ENCODE results near the gene LCN10. TPM values are rescaled to one million over a fixed set of nuclear protein-coding genes. Genes with fewer than 3 reads are reported as not detected.
A peak's percentile ranks its signal among the peaks of the same experiment; 100 is the strongest.

Gene LCN10
- total RNA-seq, 1 experiment from 2014 or later, result not detected

GRCh38 chr9:136762915-136763648 lies 20.3 kb upstream of the LCN10 start:
- Histone ChIP-seq H3K27me3 (ENCODE audit: low read length) (no peaks in the 10 kb centered on the region; the same call in 1 of the 2 replicates), H2AFZ (ENCODE audit: low read length) (no peak overlapping the region), H3K36me3 (ENCODE audit: low read depth, low read length) (no peaks in the 10 kb centered on the region), H3K9me3 (ENCODE audit: low read length) (no peaks in the 10 kb centered on the region), H3K4me1 (ENCODE audit: insufficient read depth, low read length) (peaks cover 3% of the 10 kb centered on the region; the same call in 1 of the 2 replicates), H3K9ac (ENCODE audit: low read length) (no peak overlapping the region), H3K4me2 (ENCODE audit: low read length) (no peak overlapping the region), H3K27ac (ENCODE audit: low read length) (no peak overlapping the region), H4K20me1 (ENCODE audit: low read length) (no peaks in the 10 kb centered on the region), H3K79me2 (ENCODE audit: low read length) (no peaks in the 10 kb centered on the region), H3K4me3 (ENCODE audit: low read length) (no peak overlapping the region), H3K9me2 (replicated peaks; ENCODE audit: low read length) (no peaks in the 10 kb centered on the region), H3F3A (ENCODE audit: low read length, unreplicated experiment) (no peaks in the 10 kb centered on the region)
- no peak for ATAC-seq
- TF ChIP-seq CTCF (conservative IDR thresholded peaks at IDR 0.05; ENCODE audit: low read depth, low read length) (no peak), EZH2 (IDR thresholded peaks at IDR 0.05; ENCODE audit: low read length, unreplicated experiment) (no peak), EZH2phosphoT487 (IDR thresholded peaks at IDR 0.05; ENCODE audit: borderline replicate concordance, low read length) (no peak)
- ChIA-PET POLR2A (ENCODE audit: unreplicated experiment) (no interaction called here), CTCF (no interaction called here)
- no TSS peak for BruUV-seq (replicated peaks)
- intact Hi-C loops (cut with micrococcal nuclease), result no loop called here
- DNase-seq, result peak; percentile 18

GRCh38 chr9:136762221-136762691 lies 19.5 kb upstream of the LCN10 start:
- Histone ChIP-seq H3K9ac (ENCODE audit: low read length) (no peak overlapping the region), H3F3A (ENCODE audit: low read length, unreplicated experiment) (no peaks in the 10 kb centered on the region), H3K79me2 (ENCODE audit: low read length) (no peaks in the 10 kb centered on the region), H3K36me3 (ENCODE audit: low read depth, low read length) (no peaks in the 10 kb centered on the region), H3K27ac (ENCODE audit: low read length) (no peak overlapping the region), H3K9me2 (replicated peaks; ENCODE audit: low read length) (no peaks in the 10 kb centered on the region), H2AFZ (ENCODE audit: low read length) (no peak overlapping the region), H3K27me3 (ENCODE audit: low read length) (no peaks in the 10 kb centered on the region), H3K4me1 (ENCODE audit: insufficient read depth, low read length) (peaks cover 3% of the 10 kb centered on the region; the same call in 1 of the 2 replicates), H4K20me1 (ENCODE audit: low read length) (no peaks in the 10 kb centered on the region), H3K4me3 (ENCODE audit: low read length) (no peak overlapping the region), H3K4me2 (ENCODE audit: low read length) (no peak overlapping the region), H3K9me3 (ENCODE audit: low read length) (no peaks in the 10 kb centered on the region)
- no peak for DNase-seq
- CTCF ChIA-PET, result no interaction called here
- no peak for ATAC-seq
- TF ChIP-seq EZH2phosphoT487 (IDR thresholded peaks at IDR 0.05; ENCODE audit: borderline replicate concordance, low read length), result no peak
- TF ChIP-seq EZH2 (IDR thresholded peaks at IDR 0.05; ENCODE audit: low read length, unreplicated experiment), result no peak
- TF ChIP-seq CTCF (conservative IDR thresholded peaks at IDR 0.05; ENCODE audit: low read depth, low read length), result no peak
- no TSS peak for BruUV-seq (replicated peaks)
- POLR2A ChIA-PET (ENCODE audit: unreplicated experiment), result no interaction called here
- intact Hi-C loops (cut with micrococcal nuclease), result no loop called here

GRCh38 chr9:136761545-136761981 lies 18.8 kb upstream of the LCN10 start:
- H4K20me1 ChIP-seq (ENCODE audit: low read length), result no peaks in the 10 kb centered on the region
- no peaks in the 10 kb centered on the region for H3K9me2 ChIP-seq (replicated peaks; ENCODE audit: low read length)
- BruUV-seq (replicated peaks), result no TSS peak
- no peak overlapping the region for H3K27ac ChIP-seq (ENCODE audit: low read length)
- no peaks in the 10 kb centered on the region for H3K27me3 ChIP-seq (ENCODE audit: low read length)
- ChIA-PET CTCF (interaction anchor here (0.6 to 0.8 kb wide), 2 partner anchors 16 to 267 kb away, joined by 3 to 6 read pairs; no protein-coding TSS in a partner anchor), POLR2A (ENCODE audit: unreplicated experiment) (interaction anchor here (0.6 kb wide), 1 partner anchor 293 kb away, joined by 3 read pairs; no protein-coding TSS in a partner anchor)
- no peak overlapping the region for H3K4me2 ChIP-seq (ENCODE audit: low read length)
- H3K79me2 ChIP-seq (ENCODE audit: low read length), result no peaks in the 10 kb centered on the region
- TF ChIP-seq CTCF (conservative IDR thresholded peaks at IDR 0.05; ENCODE audit: low read depth, low read length) (no peak), EZH2 (IDR thresholded peaks at IDR 0.05; ENCODE audit: low read length, unreplicated experiment) (no peak), EZH2phosphoT487 (IDR thresholded peaks at IDR 0.05; ENCODE audit: borderline replicate concordance, low read length) (no peak)
- H2AFZ ChIP-seq (ENCODE audit: low read length), result no peak overlapping the region
- H3K9me3 ChIP-seq (ENCODE audit: low read length), result no peaks in the 10 kb centered on the region
- H3K4me1 ChIP-seq (ENCODE audit: insufficient read depth, low read length), result no peaks in the 10 kb centered on the region
- intact Hi-C loops (cut with micrococcal nuclease), result no loop called here
- no peak overlapping the region for H3K9ac ChIP-seq (ENCODE audit: low read length)
- H3K36me3 ChIP-seq (ENCODE audit: low read depth, low read length), result no peaks in the 10 kb centered on the region
- DNase-seq, result no peak
- ATAC-seq, result no peak
- no peaks in the 10 kb centered on the region for H3F3A ChIP-seq (ENCODE audit: low read length, unreplicated experiment)
- no peak overlapping the region for H3K4me3 ChIP-seq (ENCODE audit: low read length)

All from PC-3 (cell line).